Measurements from ENCODE around the gene PITPNM3. TPM values are rescaled to one million over a fixed set of nuclear protein-coding genes. Genes with fewer than 3 reads are reported as not detected.

Gene PITPNM3
- total and polyA plus RNA-seq, 2 experiments from 2014 or later: 1.0 to 1.5 TPM

DNA sequence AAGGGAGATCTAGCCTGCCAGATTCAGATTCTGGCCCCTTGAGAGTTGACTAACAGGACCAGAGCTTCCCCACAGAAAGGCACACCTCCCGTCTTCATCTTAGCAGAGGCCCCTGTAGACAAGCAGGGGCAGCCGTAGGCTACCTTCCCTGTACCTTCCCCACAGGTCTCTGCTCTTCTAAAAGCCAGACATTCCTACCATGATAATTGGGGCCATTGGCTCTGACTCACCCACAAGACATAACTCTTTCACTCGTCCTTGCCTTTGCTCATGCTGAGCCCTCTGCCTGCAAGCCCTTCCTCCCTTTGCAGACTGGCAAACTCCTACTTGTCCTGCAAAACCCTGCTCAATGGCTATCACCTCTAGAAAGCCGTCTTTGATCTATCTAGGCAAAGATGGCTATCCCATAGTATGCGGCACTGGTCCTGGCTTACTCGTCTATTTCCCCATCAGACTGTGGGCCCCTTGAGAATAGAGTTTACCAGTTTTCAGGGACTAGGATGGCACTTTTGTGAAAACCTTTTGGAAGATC, 68.3 kb downstream of the PITPNM3 start:
- 0 out of 3 replicates have a peak, but pooled peaks cover 3% of the 10 kb centered on the region for H3K36me3 Mint-ChIP-seq (ENCODE audit: low read depth)
- DNase-seq (ENCODE audit: low spot score): no peak
- Histone ChIP-seq H3K27ac (ENCODE audit: low read depth) (no peak overlapping the region), H2AFZ (no peak overlapping the region), H3K36me3 (ENCODE audit: insufficient read depth) (no peaks in the 10 kb centered on the region), H4K20me1 (replicated peaks; ENCODE audit: insufficient read depth) (no peaks in the 10 kb centered on the region), H3K27me3 (ENCODE audit: insufficient read depth) (no peaks in the 10 kb centered on the region), H3K9me2 (ENCODE audit: insufficient read depth) (peaks cover 5% of the 10 kb centered on the region; the same call in 1 of the 2 replicates), H3K4me3 (no peak overlapping the region), H3K79me2 (replicated peaks; ENCODE audit: insufficient read depth) (no peaks in the 10 kb centered on the region), H3K4me2 (no peak overlapping the region), H3F3A (replicated peaks; ENCODE audit: low read depth) (no peaks in the 10 kb centered on the region), H3K4me1 (ENCODE audit: insufficient read depth) (peaks cover 15% of the 10 kb centered on the region)
- H3K4me3 Mint-ChIP-seq: no peak overlapping the region
- peaks cover 16% of the 10 kb centered on the region for H3K27me3 Mint-ChIP-seq (ENCODE audit: insufficient read depth, low read depth, poor library complexity)
- no peak overlapping the region for H3K27ac Mint-ChIP-seq
- H3K4me1 Mint-ChIP-seq: peaks cover 44% of the 10 kb centered on the region
- ATAC-seq: no peak
- H3K9me3 Mint-ChIP-seq: no peaks in the 10 kb centered on the region
- TF ChIP-seq ETS1 (IDR thresholded peaks at IDR 0.05) (no peak), ZNF114 (CRISPR knock-in tag; IDR thresholded peaks at IDR 0.05) (no peak), CREB1 (CRISPR knock-in tag; IDR thresholded peaks at IDR 0.05; ENCODE audit: low read depth) (no peak), EZH2 (IDR thresholded peaks at IDR 0.05; ENCODE audit: low read depth, unreplicated experiment) (no peak), ZNF331 (CRISPR knock-in tag; IDR thresholded peaks at IDR 0.05; ENCODE audit: low read depth) (no peak), NANOG (IDR thresholded peaks at IDR 0.05; ENCODE audit: borderline replicate concordance) (no peak), JUNB (IDR thresholded peaks at IDR 0.05; ENCODE audit: unreplicated experiment) (no peak)

DNA sequence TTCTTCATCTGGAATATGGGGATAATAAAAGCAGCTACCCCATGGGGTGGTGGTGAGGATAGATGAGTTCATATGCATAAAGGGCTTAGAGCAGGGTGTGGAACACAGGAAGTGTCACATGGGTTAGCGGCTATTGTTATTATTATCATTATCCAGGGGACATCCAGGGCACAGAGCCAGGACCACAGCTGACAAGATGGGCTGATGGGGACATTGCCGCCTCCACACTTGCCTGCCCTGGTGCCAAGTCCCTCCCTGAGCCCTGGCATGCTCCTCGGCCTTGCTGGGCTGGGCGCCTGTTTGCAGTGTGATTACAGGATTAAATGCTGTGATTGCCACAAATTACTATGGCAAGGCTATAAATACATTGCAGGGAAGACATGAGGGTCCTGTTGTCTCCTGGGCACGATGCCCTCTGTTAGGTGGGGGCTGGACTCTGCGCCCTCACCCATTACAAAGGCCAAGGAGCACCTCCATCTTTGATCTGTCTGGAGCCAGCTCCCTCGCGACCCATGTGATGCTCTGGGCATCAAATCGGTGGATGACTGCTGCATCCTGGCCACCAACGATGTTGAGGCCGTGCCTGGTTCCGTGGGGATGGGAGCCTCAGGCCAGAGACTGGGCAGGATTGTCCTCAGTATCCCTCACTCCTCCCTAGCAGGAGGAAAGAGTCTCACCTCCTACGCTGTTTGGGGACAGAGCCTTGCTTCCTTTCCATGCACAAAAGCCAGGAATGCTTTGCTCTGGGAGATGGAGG, 68.9 kb downstream of the PITPNM3 start:
- H3K36me3 ChIP-seq (ENCODE audit: insufficient read depth): no peaks in the 10 kb centered on the region
- Mint-ChIP-seq H3K4me3 (no peak overlapping the region), H3K9me3 (no peaks in the 10 kb centered on the region), H3K36me3 (ENCODE audit: low read depth) (no peaks in the 10 kb centered on the region), H3K4me1 (peaks cover 44% of the 10 kb centered on the region), H3K27me3 (ENCODE audit: insufficient read depth, low read depth, poor library complexity) (peaks cover 18% of the 10 kb centered on the region), H3K27ac (no peak overlapping the region)
- no peaks in the 10 kb centered on the region for H3F3A ChIP-seq (replicated peaks; ENCODE audit: low read depth)
- H2AFZ ChIP-seq: no peak overlapping the region
- no peak overlapping the region for H3K4me3 ChIP-seq
- no peaks in the 10 kb centered on the region for H3K79me2 ChIP-seq (replicated peaks; ENCODE audit: insufficient read depth)
- no peaks in the 10 kb centered on the region for H4K20me1 ChIP-seq (replicated peaks; ENCODE audit: insufficient read depth)
- no peak overlapping the region for H3K27ac ChIP-seq (ENCODE audit: low read depth)
- peaks cover 3% of the 10 kb centered on the region; the same call in 1 of the 2 replicates for H3K9me2 ChIP-seq (ENCODE audit: insufficient read depth)
- peaks cover 15% of the 10 kb centered on the region for H3K4me1 ChIP-seq (ENCODE audit: insufficient read depth)
- H3K27me3 ChIP-seq (ENCODE audit: insufficient read depth): no peaks in the 10 kb centered on the region
- ATAC-seq (no peak), DNase-seq (ENCODE audit: low spot score) (no peak)
- no peak overlapping the region for H3K4me2 ChIP-seq
- TF ChIP-seq, protein P1, sequence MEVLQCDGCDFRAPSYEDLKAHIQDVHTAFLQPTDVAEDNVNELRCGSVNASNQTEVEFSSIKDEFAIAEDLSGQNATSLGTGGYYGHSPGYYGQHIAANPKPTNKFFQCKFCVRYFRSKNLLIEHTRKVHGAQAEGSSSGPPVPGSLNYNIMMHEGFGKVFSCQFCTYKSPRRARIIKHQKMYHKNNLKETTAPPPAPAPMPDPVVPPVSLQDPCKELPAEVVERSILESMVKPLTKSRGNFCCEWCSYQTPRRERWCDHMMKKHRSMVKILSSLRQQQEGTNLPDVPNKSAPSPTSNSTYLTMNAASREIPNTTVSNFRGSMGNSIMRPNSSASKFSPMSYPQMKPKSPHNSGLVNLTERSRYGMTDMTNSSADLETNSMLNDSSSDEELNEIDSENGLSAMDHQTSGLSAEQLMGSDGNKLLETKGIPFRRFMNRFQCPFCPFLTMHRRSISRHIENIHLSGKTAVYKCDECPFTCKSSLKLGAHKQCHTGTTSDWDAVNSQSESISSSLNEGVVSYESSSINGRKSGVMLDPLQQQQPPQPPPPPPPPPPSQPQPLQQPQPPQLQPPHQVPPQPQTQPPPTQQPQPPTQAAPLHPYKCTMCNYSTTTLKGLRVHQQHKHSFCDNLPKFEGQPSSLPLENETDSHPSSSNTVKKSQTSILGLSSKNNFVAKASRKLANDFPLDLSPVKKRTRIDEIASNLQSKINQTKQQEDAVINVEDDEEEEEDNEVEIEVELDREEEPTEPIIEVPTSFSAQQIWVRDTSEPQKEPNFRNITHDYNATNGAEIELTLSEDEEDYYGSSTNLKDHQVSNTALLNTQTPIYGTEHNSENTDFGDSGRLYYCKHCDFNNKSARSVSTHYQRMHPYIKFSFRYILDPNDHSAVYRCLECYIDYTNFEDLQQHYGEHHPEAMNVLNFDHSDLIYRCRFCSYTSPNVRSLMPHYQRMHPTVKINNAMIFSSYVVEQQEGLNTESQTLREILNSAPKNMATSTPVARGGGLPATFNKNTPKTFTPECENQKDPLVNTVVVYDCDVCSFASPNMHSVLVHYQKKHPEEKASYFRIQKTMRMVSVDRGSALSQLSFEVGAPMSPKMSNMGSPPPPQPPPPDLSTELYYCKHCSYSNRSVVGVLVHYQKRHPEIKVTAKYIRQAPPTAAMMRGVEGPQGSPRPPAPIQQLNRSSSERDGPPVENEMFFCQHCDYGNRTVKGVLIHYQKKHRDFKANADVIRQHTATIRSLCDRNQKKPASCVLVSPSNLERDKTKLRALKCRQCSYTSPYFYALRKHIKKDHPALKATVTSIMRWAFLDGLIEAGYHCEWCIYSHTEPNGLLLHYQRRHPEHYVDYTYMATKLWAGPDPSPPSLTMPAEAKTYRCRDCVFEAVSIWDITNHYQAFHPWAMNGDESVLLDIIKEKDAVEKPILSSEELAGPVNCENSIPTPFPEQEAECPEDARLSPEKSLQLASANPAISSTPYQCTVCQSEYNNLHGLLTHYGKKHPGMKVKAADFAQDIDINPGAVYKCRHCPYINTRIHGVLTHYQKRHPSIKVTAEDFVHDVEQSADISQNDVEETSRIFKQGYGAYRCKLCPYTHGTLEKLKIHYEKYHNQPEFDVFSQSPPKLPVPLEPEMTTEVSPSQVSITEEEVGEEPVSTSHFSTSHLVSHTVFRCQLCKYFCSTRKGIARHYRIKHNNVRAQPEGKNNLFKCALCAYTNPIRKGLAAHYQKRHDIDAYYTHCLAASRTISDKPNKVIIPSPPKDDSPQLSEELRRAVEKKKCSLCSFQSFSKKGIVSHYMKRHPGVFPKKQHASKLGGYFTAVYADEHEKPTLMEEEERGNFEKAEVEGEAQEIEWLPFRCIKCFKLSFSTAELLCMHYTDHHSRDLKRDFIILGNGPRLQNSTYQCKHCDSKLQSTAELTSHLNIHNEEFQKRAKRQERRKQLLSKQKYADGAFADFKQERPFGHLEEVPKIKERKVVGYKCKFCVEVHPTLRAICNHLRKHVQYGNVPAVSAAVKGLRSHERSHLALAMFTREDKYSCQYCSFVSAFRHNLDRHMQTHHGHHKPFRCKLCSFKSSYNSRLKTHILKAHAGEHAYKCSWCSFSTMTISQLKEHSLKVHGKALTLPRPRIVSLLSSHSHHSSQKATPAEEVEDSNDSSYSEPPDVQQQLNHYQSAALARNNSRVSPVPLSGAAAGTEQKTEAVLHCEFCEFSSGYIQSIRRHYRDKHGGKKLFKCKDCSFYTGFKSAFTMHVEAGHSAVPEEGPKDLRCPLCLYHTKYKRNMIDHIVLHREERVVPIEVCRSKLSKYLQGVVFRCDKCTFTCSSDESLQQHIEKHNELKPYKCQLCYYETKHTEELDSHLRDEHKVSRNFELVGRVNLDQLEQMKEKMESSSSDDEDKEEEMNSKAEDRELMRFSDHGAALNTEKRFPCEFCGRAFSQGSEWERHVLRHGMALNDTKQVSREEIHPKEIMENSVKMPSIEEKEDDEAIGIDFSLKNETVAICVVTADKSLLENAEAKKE (CRISPR knock-in tag; IDR thresholded peaks at IDR 0.05): no peak
- no peak for TF ChIP-seq JUNB (IDR thresholded peaks at IDR 0.05; ENCODE audit: unreplicated experiment)
- TF ChIP-seq ZNF331 (CRISPR knock-in tag; IDR thresholded peaks at IDR 0.05; ENCODE audit: low read depth): no peak
- no peak for TF ChIP-seq EZH2phosphoT487 (IDR thresholded peaks at IDR 0.05; ENCODE audit: unreplicated experiment)
- no peak for TF ChIP-seq ZNF114 (CRISPR knock-in tag; IDR thresholded peaks at IDR 0.05)
- no peak for TF ChIP-seq ETS1 (IDR thresholded peaks at IDR 0.05)
- TF ChIP-seq NANOG (IDR thresholded peaks at IDR 0.05; ENCODE audit: borderline replicate concordance): no peak
- no peak for TF ChIP-seq CREB1 (CRISPR knock-in tag; IDR thresholded peaks at IDR 0.05; ENCODE audit: low read depth)
- no peak for TF ChIP-seq STAT1 (IDR thresholded peaks at IDR 0.05; ENCODE audit: unreplicated experiment)
